ENCODE data around the gene LRRC8C.

LRRC8C gene

GRCh38 chr1:89685461-89685860, 52.5 kb downstream of the LRRC8C start:
- DNase-seq (ENCODE audit: low read depth), result no peak
- TF ChIP-seq, protein P1, sequence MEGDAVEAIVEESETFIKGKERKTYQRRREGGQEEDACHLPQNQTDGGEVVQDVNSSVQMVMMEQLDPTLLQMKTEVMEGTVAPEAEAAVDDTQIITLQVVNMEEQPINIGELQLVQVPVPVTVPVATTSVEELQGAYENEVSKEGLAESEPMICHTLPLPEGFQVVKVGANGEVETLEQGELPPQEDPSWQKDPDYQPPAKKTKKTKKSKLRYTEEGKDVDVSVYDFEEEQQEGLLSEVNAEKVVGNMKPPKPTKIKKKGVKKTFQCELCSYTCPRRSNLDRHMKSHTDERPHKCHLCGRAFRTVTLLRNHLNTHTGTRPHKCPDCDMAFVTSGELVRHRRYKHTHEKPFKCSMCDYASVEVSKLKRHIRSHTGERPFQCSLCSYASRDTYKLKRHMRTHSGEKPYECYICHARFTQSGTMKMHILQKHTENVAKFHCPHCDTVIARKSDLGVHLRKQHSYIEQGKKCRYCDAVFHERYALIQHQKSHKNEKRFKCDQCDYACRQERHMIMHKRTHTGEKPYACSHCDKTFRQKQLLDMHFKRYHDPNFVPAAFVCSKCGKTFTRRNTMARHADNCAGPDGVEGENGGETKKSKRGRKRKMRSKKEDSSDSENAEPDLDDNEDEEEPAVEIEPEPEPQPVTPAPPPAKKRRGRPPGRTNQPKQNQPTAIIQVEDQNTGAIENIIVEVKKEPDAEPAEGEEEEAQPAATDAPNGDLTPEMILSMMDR (conservative IDR thresholded peaks at IDR 0.05; ENCODE audit: low read depth, low read length), result no peak
- H3K4me3 ChIP-seq (ENCODE audit: low read length), result no peak overlapping the region

- DNase-seq (ENCODE audit: low read depth), result no peak
- H3K4me3 ChIP-seq (ENCODE audit: low read length), result no peak overlapping the region
- TF ChIP-seq, protein P1 (conservative IDR thresholded peaks at IDR 0.05; ENCODE audit: low read depth, low read length), result no peak
These were observed 53.6 kb downstream of the LRRC8C start for GRCh38 chr1:89686520-89686919.

GRCh38 chr1:89687254-89687653, 54.3 kb downstream of the LRRC8C start:
- TF ChIP-seq, protein P1 (conservative IDR thresholded peaks at IDR 0.05; ENCODE audit: low read depth, low read length), result no peak
- H3K4me3 ChIP-seq (ENCODE audit: low read length), result no peak overlapping the region
- no peak for DNase-seq (ENCODE audit: low read depth)

- no peak for DNase-seq (ENCODE audit: low read depth)
- TF ChIP-seq, protein P1 (conservative IDR thresholded peaks at IDR 0.05; ENCODE audit: low read depth, low read length), result no peak
These were observed 55.7 kb downstream of the LRRC8C start for GRCh38 chr1:89688607-89689006.

GRCh38 chr1:89689234-89689633, 56.3 kb downstream of the LRRC8C start:
- TF ChIP-seq, protein P1 (conservative IDR thresholded peaks at IDR 0.05; ENCODE audit: low read depth, low read length), result no peak
- no peak overlapping the region for H3K4me3 ChIP-seq (ENCODE audit: low read length)
- no peak for DNase-seq (ENCODE audit: low read depth)

More at GRCh38 chr1:89688607-89689006, 55.7 kb downstream of the LRRC8C start:
- no peak overlapping the region for H3K4me3 ChIP-seq (ENCODE audit: low read length)

GRCh38 chr1:89690595-89690994, 57.7 kb downstream of the LRRC8C start:
- TF ChIP-seq, protein P1 (conservative IDR thresholded peaks at IDR 0.05; ENCODE audit: low read depth, low read length), result no peak
- no peak overlapping the region for H3K4me3 ChIP-seq (ENCODE audit: low read length)
- DNase-seq (ENCODE audit: low read depth), result no peak

DNA sequence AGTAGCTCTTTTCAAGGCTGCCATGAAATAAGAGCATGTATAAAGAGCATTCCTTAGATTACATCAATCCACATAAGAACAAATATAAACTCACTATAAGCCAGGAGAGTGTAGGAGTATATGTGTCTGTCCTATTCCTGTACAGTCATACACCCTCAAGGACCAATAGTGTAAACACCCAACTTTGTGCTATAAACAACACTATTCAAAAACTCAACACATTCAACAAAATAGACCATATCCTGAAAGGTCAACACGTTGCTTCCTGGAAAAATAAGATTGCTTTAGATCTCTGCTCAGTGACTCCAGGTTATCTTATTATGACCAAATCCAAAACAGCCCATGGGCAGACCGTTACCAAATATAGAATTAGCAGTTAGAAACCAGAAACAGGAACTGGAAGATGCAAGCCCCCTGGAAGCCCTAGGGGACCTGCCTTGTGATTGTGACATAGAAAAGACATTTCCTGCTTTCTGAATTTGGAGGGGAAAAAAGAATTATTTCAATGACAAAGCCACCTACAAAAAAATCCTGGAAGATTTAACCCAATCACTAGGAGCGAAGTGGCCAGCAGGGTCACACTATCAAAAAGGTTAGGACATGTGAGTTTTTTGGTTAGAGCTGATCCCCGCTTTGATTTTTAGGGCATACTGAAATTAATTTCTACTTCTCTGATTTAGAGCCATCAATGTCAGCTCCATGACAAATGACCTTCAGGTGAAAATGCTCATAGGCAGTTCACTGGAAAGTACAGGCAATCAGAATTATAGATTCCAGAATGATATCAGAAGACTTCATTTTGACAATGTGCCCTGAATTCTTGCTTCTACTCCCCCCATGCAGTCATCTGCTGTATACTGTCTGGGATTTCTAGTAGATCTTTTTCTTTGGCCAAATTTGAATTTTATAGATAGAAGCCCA, 59.9 kb downstream of the LRRC8C start:
- H3K4me3 ChIP-seq (ENCODE audit: low read length), result no peak overlapping the region
- TF ChIP-seq, protein P1 (conservative IDR thresholded peaks at IDR 0.05; ENCODE audit: low read depth, low read length), result no peak
- DNase-seq (ENCODE audit: low read depth), result no peak

Measured in retinal pigment epithelial cell (primary cell).